ENCODE results near the gene LDLRAD4.

LDLRAD4 gene

DNA sequence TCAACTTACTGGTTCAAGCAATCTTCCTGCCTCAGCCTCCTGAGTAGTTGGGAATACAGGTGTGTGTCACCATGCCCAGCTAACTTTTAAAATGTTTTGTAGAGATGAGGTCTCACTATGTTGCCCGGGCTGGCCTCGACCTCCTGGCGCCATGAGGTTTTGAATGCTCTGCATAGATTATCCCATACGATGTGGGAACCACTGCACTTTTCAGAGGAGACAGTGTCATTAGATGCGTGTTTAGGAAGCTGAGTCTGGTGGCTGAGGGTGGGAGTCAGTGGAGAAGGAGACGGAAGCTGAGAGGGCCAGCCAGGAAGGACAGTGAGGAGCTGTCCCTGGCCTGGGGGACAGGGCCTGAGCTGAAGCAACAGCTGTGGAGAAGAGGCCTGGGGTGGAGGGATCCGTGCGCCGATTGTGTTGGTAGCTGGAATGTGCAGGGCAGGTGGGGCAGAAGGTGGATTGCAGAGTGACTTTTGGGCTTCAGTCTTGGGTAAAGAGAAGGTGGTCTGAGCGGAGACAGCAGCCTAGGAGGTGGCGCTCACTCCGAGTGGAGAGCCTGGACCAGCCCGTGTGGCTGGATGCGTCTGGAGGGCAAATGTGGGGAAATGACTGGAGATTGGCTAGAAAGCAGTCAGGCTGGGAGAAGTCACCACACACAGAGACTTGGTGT is 68.0 kb downstream of the LDLRAD4 start:
- no peak for TF ChIP-seq EZH2 (IDR thresholded peaks at IDR 0.05; ENCODE audit: borderline replicate concordance, low read depth, low read length, severe bottlenecking)
- no peak for TF ChIP-seq CTCF (IDR thresholded peaks at IDR 0.05; ENCODE audit: borderline replicate concordance, extremely low read depth, low read length, poor library complexity, severe bottlenecking)
- Histone ChIP-seq H3K27me3 (ENCODE audit: insufficient read depth, low read length, poor library complexity) (no peaks in the 10 kb centered on the region), H3K79me2 (ENCODE audit: insufficient read depth, low read length) (no peaks in the 10 kb centered on the region), H3K4me3 (ENCODE audit: low read depth in 1 of 2, low read length in 2 of 2) (no peak overlapping the region), H3K9ac (ENCODE audit: low read depth, low read length) (no peak overlapping the region), H3K36me3 (ENCODE audit: insufficient read depth, low read length) (peaks cover 3% of the 10 kb centered on the region), H2AFZ (ENCODE audit: low read depth, low read length) (no peak overlapping the region), H3K27ac (ENCODE audit: low read length) (no peak overlapping the region), H3K4me2 (ENCODE audit: insufficient read depth, low read length) (no peak overlapping the region), H3K4me1 (ENCODE audit: insufficient read depth, low read length) (no peaks in the 10 kb centered on the region), H3K9me3 (ENCODE audit: insufficient read depth, low read length, severe bottlenecking) (no peaks in the 10 kb centered on the region), H4K20me1 (ENCODE audit: insufficient read depth, low read length) (no peaks in the 10 kb centered on the region; the same call in 1 of the 2 replicates)
- DNase-seq, result no peak
- ATAC-seq (ENCODE audit: insufficient read depth, low read depth), result no peak

DNA sequence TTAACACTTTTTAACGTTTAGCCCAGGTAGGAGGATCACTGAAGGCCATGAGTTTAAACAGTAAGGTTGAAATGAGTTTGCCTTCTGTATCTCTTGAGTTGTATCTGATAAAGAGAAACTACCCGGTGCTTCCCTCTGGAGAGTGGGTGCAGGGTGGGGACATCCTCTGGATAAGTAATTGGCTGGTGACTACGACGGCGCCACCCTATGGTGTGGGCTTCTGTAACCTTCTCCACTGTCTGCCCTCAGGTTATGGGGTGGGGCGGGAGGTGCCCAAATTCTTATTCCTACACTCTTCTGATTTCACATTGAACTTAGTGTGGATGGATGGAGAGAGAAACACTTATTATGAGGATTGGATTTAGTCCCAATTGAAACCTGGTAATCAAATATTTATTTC is 68.8 kb downstream of the LDLRAD4 start:
- Histone ChIP-seq H3K9me3 (ENCODE audit: insufficient read depth, low read length, severe bottlenecking) (no peaks in the 10 kb centered on the region), H3K9ac (ENCODE audit: low read depth, low read length) (no peak overlapping the region), H3K27ac (ENCODE audit: low read length) (no peak overlapping the region), H4K20me1 (ENCODE audit: insufficient read depth, low read length) (no peaks in the 10 kb centered on the region; the same call in 1 of the 2 replicates), H3K4me2 (ENCODE audit: insufficient read depth, low read length) (no peak overlapping the region), H3K4me3 (ENCODE audit: low read depth in 1 of 2, low read length in 2 of 2) (no peak overlapping the region), H3K4me1 (ENCODE audit: insufficient read depth, low read length) (no peaks in the 10 kb centered on the region), H2AFZ (ENCODE audit: low read depth, low read length) (no peak overlapping the region), H3K36me3 (ENCODE audit: insufficient read depth, low read length) (no peaks in the 10 kb centered on the region; the same call in 1 of the 2 replicates), H3K27me3 (ENCODE audit: insufficient read depth, low read length, poor library complexity) (no peaks in the 10 kb centered on the region), H3K79me2 (ENCODE audit: insufficient read depth, low read length) (no peaks in the 10 kb centered on the region)
- DNase-seq, result no peak
- TF ChIP-seq EZH2 (IDR thresholded peaks at IDR 0.05; ENCODE audit: borderline replicate concordance, low read depth, low read length, severe bottlenecking), result no peak
- TF ChIP-seq CTCF (IDR thresholded peaks at IDR 0.05; ENCODE audit: borderline replicate concordance, extremely low read depth, low read length, poor library complexity, severe bottlenecking), result no peak
- peak; percentile 30; the same call in 1 of the 3 replicates for ATAC-seq (ENCODE audit: insufficient read depth, low read depth)

- Histone ChIP-seq H3K79me2 (ENCODE audit: insufficient read depth, low read length) (no peaks in the 10 kb centered on the region), H4K20me1 (ENCODE audit: insufficient read depth, low read length) (no peaks in the 10 kb centered on the region; the same call in 1 of the 2 replicates), H3K4me1 (ENCODE audit: insufficient read depth, low read length) (no peaks in the 10 kb centered on the region), H2AFZ (ENCODE audit: low read depth, low read length) (no peak overlapping the region), H3K9ac (ENCODE audit: low read depth, low read length) (no peak overlapping the region), H3K27ac (ENCODE audit: low read length) (no peak overlapping the region), H3K9me3 (ENCODE audit: insufficient read depth, low read length, severe bottlenecking) (no peaks in the 10 kb centered on the region), H3K4me2 (ENCODE audit: insufficient read depth, low read length) (no peak overlapping the region), H3K4me3 (ENCODE audit: low read depth in 1 of 2, low read length in 2 of 2) (no peak overlapping the region), H3K36me3 (ENCODE audit: insufficient read depth, low read length) (no peaks in the 10 kb centered on the region; the same call in 1 of the 2 replicates), H3K27me3 (ENCODE audit: insufficient read depth, low read length, poor library complexity) (no peaks in the 10 kb centered on the region)
- no peak for DNase-seq
- no peak for ATAC-seq (ENCODE audit: insufficient read depth, low read depth)
- TF ChIP-seq EZH2 (IDR thresholded peaks at IDR 0.05; ENCODE audit: borderline replicate concordance, low read depth, low read length, severe bottlenecking), result no peak
- no peak for TF ChIP-seq CTCF (IDR thresholded peaks at IDR 0.05; ENCODE audit: borderline replicate concordance, extremely low read depth, low read length, poor library complexity, severe bottlenecking)
These were observed 70.1 kb downstream of the LDLRAD4 start for GRCh38 chr18:13288509-13289133.

All from DND-41 (cell line).